GM19455 (cell line): Measurements from ENCODE around the gene CYSTM1.
A peak's percentile ranks its signal among the peaks of the same experiment; 100 is the strongest.

Experiments used
- ATAC-seq: cut with Tn5 transposase; IDR thresholded peaks from one replicate; pipeline ENCODE4 v1.9.1; 2021; ENCODE audit not compliant: unreplicated experiment

The CYSTM1 gene

GRCh38 chr5:140232731-140233130 is 57.7 kb downstream of the CYSTM1 start:
- ATAC-seq, result no peak

GRCh38 chr5:140234377-140234989 is 59.5 kb downstream of the CYSTM1 start:
- ATAC-seq, result no peak

- ATAC-seq, result no peak
These were observed 61.0 kb downstream of the CYSTM1 start for GRCh38 chr5:140235791-140236551.

- no peak for ATAC-seq
These were observed 62.1 kb downstream of the CYSTM1 start for GRCh38 chr5:140236891-140237598.

DNA sequence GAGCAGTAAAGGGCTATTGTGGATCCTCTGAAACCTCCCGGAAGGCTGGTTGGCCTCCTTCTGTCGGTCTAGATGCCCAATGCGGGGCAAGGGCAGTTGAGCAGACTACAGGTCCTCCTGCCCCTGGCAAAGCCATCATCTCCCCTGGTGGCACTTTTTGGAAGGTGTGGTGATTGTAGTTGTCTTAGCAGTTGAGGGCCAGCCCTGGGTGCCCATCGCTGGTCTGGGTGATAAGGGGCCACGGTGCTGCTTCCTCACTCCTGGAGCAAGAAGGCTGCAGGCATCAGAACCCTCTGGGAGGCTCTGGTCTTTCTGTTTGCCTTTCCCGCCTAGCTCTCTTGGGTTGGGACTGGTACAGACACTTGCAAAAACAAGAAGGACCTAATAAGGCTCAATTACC is 63.8 kb downstream of the CYSTM1 start:
- ATAC-seq, result no peak

DNA sequence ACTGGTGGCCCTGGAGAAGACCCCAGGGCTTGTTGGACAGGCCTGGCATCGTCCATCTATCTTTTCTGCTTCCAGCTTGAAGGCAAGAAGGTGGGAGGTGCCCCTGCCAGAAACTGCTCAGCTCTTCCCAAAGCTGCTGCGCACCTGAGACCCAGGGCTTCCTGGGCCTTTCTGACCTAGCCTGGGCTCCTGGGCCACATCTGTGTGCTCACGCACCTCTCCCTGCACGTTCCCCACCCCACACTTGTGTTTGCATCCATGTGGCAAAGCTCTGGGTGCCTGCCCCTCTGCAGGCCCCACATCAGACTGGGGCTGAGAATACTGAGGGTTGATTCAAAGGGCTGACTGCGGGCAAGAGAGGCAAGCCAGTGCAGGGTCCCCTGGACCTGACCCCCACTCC is 64.5 kb downstream of the CYSTM1 start:
- no peak for ATAC-seq

- peak; percentile 54 for ATAC-seq
These were observed 65.1 kb downstream of the CYSTM1 start for GRCh38 chr5:140239939-140240700.

DNA sequence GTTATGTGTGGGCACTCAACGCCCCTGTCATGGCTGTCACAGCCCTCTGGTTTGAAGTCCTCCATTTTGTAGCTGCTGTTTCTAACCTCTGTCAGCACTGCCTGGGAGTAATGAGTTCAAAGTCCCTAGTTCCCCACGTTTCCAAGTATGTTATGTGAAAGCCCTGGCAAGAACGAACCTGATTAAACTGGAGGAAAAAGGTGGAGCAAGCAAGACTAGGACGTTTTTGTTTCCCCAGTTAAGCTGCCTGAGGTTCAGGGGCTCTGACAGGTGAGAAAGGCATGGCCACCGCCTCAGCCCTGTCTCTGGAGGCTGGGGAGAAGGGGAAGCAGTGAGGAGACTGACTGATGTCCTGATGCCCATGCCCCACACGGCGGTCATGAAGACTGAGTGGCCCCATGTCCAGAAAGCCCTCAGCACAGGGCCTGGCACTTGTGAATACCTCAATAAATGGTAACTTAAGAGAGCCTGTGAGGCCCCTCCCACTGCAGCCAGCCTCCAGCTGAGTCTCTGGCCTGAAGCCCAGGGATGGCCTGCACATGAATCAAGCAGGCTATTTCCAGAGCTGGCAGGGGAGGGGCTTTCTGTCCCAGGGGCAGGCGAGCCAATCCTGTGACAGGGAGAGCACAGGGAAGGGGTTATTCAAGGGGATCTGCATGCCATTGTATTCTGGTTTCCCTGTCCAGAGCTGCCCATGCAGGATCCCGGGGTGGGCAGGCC is 66.2 kb downstream of the CYSTM1 start:
- ATAC-seq, result no peak

GRCh38 chr5:140242099-140242498 is 67.1 kb downstream of the CYSTM1 start:
- ATAC-seq, result no peak

DNA sequence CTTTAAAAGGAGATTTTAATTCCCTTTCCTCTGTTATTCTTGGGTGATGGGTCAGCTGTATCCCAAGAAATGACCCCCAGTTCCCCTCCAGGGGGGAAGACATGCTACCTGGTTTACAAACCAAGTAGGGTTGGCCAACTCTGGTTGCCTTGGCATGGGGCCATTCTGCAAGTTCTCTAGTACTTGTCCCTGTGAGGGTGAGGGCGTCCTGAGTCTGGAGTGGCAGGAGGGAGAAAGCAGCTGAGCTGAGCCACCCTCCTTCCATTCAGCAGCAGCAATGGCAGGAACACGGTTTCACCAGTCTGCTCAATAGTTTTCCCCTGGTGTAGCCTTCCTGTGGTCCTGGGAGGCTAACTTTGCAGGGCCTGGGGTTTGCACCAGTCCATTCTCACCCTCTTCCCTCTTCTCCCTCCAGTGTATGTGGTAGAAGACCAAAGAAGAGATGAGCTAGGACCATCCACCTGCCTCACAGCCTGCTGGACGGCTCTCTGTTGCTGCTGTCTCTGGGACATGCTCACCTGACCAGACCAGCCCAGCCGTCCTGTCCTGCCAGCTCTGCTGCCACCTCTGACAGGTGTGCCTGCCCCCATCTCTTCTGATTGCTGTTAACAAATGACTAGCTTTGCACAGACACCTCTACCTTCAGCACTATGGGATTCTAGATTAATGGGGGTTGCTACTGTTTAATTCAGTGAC is 68.0 kb downstream of the CYSTM1 start:
- no peak for ATAC-seq

GRCh38 chr5:140243706-140244250 is 68.8 kb downstream of the CYSTM1 start:
- no peak for ATAC-seq

DNA sequence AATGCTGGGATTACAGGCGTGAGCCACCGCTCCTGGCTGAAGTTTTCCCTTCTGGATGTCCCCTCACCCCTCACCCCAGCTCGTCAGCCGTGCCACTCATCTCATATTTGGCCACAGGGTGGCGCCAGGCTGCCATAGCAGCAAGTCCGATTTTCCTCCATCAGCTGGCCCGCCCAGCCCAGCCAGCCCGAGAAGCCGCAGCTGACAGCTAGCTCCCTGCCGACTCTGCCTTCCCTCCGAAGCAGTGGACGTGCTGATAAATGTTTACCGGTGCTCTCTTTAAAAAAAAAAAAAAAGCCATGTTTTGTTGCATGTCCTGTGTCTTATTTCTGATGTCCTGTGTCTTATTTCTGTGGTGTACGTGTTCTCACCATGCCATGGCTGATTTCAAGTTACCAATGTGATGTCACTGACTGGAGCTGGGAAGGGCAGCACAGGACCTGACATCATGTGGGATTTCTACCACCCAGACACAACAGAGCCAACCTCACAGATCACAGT is 69.6 kb downstream of the CYSTM1 start:
- ATAC-seq, result no peak

DNA sequence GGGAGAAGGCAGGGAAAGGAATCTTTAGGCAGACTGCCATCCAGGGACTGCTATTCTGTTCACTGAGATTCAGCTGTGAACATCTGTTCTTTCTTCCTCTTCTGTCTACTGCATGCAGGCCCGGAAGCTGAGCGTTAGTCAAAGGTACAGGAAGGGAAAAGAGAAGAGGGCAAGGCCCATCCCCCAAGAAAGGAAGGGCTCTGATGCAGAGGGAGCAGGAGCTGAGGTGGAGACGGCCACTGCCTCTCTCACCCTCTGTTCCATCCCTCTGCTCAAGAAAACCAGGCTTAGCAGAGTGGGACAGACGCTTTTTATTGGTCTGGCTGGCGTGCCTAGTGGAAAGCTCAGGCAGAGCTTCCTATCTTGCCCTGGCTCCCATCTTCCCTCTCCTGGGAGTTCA is 70.4 kb downstream of the CYSTM1 start:
- ATAC-seq, result no peak

DNA sequence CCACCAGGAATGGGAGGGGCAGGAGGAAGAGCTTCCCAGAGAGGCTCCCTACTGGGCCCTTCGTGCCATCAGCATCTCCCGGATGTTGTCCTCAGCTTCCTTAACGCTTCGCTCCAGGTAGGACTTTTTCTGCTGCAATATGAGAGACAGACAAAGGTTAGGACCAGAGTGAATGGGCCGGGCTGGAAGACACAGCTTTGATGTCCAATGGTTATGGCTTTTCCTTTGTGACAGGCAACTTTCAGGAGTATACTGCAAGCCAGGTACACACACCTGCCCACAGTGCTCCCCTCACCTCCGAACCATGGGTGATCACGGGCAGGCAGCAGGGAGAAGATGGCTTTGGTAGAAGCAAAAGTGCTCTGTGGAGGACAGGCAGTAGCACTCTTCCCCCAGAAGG is 70.9 kb downstream of the CYSTM1 start:
- ATAC-seq, result no peak

GRCh38 chr5:140246378-140247122 is 71.6 kb downstream of the CYSTM1 start:
- no peak for ATAC-seq

DNA sequence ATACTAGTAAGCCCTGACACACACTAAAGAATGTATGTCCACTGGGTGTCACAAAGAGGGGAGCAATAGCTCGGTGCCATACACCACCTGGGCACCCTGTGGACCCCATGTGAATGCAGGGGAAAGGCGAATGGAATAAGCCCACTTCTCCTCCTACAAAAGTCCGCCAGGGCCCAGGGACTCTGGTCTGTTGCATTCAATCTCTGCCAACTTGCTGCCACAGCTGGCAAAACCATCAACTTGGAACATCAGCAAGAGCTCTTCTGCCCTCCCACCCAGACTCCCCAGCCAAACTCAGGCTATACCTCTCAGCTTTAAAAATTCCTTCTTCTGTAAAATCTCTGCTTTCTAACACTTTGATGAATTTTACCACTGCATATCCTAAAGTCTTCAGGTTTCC is 73.4 kb downstream of the CYSTM1 start:
- no peak for ATAC-seq

GRCh38 chr5:140249536-140249935 is 74.5 kb downstream of the CYSTM1 start:
- ATAC-seq, result no peak

GRCh38 chr5:140250386-140250785 is 75.4 kb downstream of the CYSTM1 start:
- ATAC-seq, result no peak

DNA sequence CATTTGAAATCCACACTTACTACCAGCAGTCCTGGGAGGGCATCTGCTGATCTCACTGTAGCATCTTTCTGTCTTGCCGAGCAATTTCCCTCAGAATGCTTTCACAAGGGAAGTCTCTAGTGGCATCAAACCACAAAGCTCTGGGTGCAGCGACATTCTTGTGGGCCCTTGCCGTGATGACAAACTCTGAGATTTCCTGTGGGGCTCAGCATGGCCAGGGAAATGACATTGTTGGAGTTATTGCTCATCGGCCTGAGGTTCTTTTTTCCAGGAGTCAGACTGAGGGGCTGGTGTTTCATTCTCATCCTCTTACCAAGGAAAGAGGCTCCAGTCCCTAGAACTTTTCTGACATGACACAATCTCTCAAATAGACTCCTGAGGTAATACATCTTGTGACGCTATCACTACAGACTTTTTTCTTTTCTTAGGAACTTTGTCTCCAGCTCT is 76.6 kb downstream of the CYSTM1 start:
- no peak for ATAC-seq
